ENCODE results near the gene NOTUM.
A peak's percentile ranks its signal among the peaks of the same experiment; 100 is the strongest.

Gene NOTUM

GRCh38 chr17:81961087-81961511 is at the start of gene NOTUM:
TSS of gene NOTUM (minus strand) at chr17:81961187. CDS start at chr17:81960909, 278 bp downstream.
- DNase-seq = peak; percentile 38

- no peak for DNase-seq
Observed at GRCh38 chr17:82009413-82009812, 48.4 kb upstream of the NOTUM start.

GRCh38 chr17:82008941-82009405 is 48.0 kb upstream of the NOTUM start:
- no peak for DNase-seq

- DNase-seq = no peak
Observed at GRCh38 chr17:82008258-82008940, 47.4 kb upstream of the NOTUM start.

- no peak for DNase-seq
Observed at GRCh38 chr17:82007495-82008257, 46.7 kb upstream of the NOTUM start.

- DNase-seq = no peak
Observed at GRCh38 chr17:82007228-82007494, 46.2 kb upstream of the NOTUM start.

GRCh38 chr17:82006468-82007227 is 45.7 kb upstream of the NOTUM start:
- DNase-seq = peak; percentile 59

GRCh38 chr17:82005701-82006348 is 44.8 kb upstream of the NOTUM start:
- DNase-seq = no peak

GRCh38 chr17:82004517-82005455 is 43.8 kb upstream of the NOTUM start:
- no peak for DNase-seq

- peak; percentile 97 for DNase-seq
Observed at GRCh38 chr17:82003411-82004381, 42.7 kb upstream of the NOTUM start.

GRCh38 chr17:82001571-82002056 is 40.6 kb upstream of the NOTUM start:
- DNase-seq = no peak

GRCh38 chr17:82000803-82001570 is 40.0 kb upstream of the NOTUM start:
- no peak for DNase-seq

GRCh38 chr17:81999976-82000802 is 39.2 kb upstream of the NOTUM start:
- no peak for DNase-seq

- no peak for DNase-seq
Observed at GRCh38 chr17:81999587-81999975, 38.6 kb upstream of the NOTUM start.

GRCh38 chr17:81998691-81999438 is 37.9 kb upstream of the NOTUM start:
- DNase-seq = no peak

GRCh38 chr17:81998212-81998611 is 37.2 kb upstream of the NOTUM start:
- DNase-seq = no peak

- DNase-seq = no peak
Observed at GRCh38 chr17:81996757-81997441, 35.9 kb upstream of the NOTUM start.

All from fibroblast of upper back skin (primary cell).